SK-N-SH treated with all-trans-retinoic acid at 6 μM for 48 hours (cell line): ENCODE data around the gene UBE2G1.

ENCODE experiments used
- ATAC-seq: fragments of 200-7000 bp; cut with Tn5 transposase; 3 replicates; pipeline ENCODE4 v1.9.1; 2020; ENCODE audit warnings: mild to moderate bottlenecking, moderate library complexity
- ARNTL ChIP-seq: fragments of 450-650 bp; formaldehyde crosslinking; IDR thresholded peaks from 2 replicates; pipeline ENCODE4 v1.5.0; 2020; ENCODE audit warnings: low read depth, mild to moderate bottlenecking, moderate library complexity, borderline replicate concordance
- CSDC2 ChIP-seq: fragments of 250-450 bp; sonication (Bioruptor Pico); IDR thresholded peaks from 2 replicates; pipeline ENCODE4 v1.5.0; 2020; ENCODE audit warnings: mild to moderate bottlenecking, moderate library complexity
- ESRRG ChIP-seq: fragments of 250-450 bp; sonication (Bioruptor Pico); IDR thresholded peaks from 2 replicates; pipeline ENCODE4 v1.6.1; 2021; ENCODE audit warnings: mild to moderate bottlenecking
- GLIS3 ChIP-seq: fragments of 250-450 bp; sonication (Bioruptor Pico); IDR thresholded peaks from 2 replicates; pipeline ENCODE4 v1.5.0; 2020; ENCODE audit warnings: mild to moderate bottlenecking, moderate library complexity
- ISL1 ChIP-seq: fragments of 250-450 bp; sonication (Bioruptor Pico); IDR thresholded peaks from 2 replicates; pipeline ENCODE4 v2.1.2; 2022; ENCODE audit warnings: mild to moderate bottlenecking, moderate library complexity
- OSR1 ChIP-seq: fragments of 250-450 bp; sonication (Bioruptor Pico); IDR thresholded peaks from 2 replicates; pipeline ENCODE4 v1.8.0; 2022; ENCODE audit warnings: moderate library complexity, mild to moderate bottlenecking, inconsistent platforms
- PPARA ChIP-seq: fragments of 250-450 bp; sonication (Bioruptor Pico); IDR thresholded peaks from 2 replicates; pipeline ENCODE4 v1.5.0; 2020; ENCODE audit warnings: mild to moderate bottlenecking, borderline replicate concordance
- RARB ChIP-seq: fragments of 250-450 bp; sonication (Bioruptor Pico); IDR thresholded peaks from 2 replicates; pipeline ENCODE4 v1.8.0; 2021; ENCODE audit warnings: mild to moderate bottlenecking, moderate library complexity
- SNAI2 ChIP-seq: fragments of 250-450 bp; sonication (Bioruptor Pico); IDR thresholded peaks from 2 replicates; pipeline ENCODE4 v1.5.0; 2020; ENCODE audit warnings: mild to moderate bottlenecking, moderate library complexity
- TCF4 ChIP-seq: fragments of 250-450 bp; sonication (Bioruptor Pico); IDR thresholded peaks from 2 replicates; pipeline ENCODE4 v1.8.0; 2021; ENCODE audit warnings: mild to moderate bottlenecking, moderate library complexity, borderline replicate concordance
- TOX ChIP-seq: fragments of 250-450 bp; sonication (Bioruptor Pico); IDR thresholded peaks from 2 replicates; pipeline ENCODE4 v1.8.0; 2021; ENCODE audit warnings: mild to moderate bottlenecking, moderate library complexity, borderline replicate concordance
- ZC3H10 ChIP-seq: fragments of 250-450 bp; sonication (Bioruptor Pico); IDR thresholded peaks from 2 replicates; pipeline ENCODE4 v1.5.1; 2021; ENCODE audit warnings: mild to moderate bottlenecking, moderate library complexity
- ZFP3 ChIP-seq: fragments of 250-450 bp; sonication (Bioruptor Pico); IDR thresholded peaks from 2 replicates; pipeline ENCODE4 v1.5.0; 2020; ENCODE audit warnings: mild to moderate bottlenecking, moderate library complexity
- ZFP30 ChIP-seq: fragments of 450-650 bp; formaldehyde crosslinking; IDR thresholded peaks from 2 replicates; pipeline ENCODE4 v1.5.0; 2022; ENCODE audit warnings: mild to moderate bottlenecking, moderate library complexity
- ZNF565 ChIP-seq: fragments of 450-650 bp; formaldehyde crosslinking; conservative IDR thresholded peaks from 2 replicates; pipeline ENCODE4 v1.5.0; 2020; ENCODE audit warnings: low read depth, mild to moderate bottlenecking, moderate library complexity
- ZNF70 ChIP-seq: fragments of 450-650 bp; formaldehyde crosslinking; IDR thresholded peaks from 2 replicates; pipeline ENCODE4 v1.5.0; 2020; ENCODE audit warnings: mild to moderate bottlenecking, moderate library complexity
- ZNF8 ChIP-seq: fragments of 450-650 bp; formaldehyde crosslinking; IDR thresholded peaks from 2 replicates; pipeline ENCODE4 v1.5.0; 2020; ENCODE audit warnings: mild to moderate bottlenecking, moderate library complexity
- TF ChIP-seq, protein P1 (sequence below): fragments of 250-450 bp; sonication (Bioruptor Pico); IDR thresholded peaks from 2 replicates; pipeline ENCODE4 v1.8.0; 2020; ENCODE audit warnings: mild to moderate bottlenecking, moderate library complexity, borderline replicate concordance
- TF ChIP-seq, protein P2 (sequence below): fragments of 250-450 bp; sonication (Bioruptor Pico); IDR thresholded peaks from 2 replicates; pipeline ENCODE4 v1.8.0; 2021; ENCODE audit warnings: low read depth, mild to moderate bottlenecking, moderate library complexity, borderline replicate concordance
- TF ChIP-seq, protein P3 (sequence below): fragments of 250-450 bp; sonication (Bioruptor Pico); IDR thresholded peaks from 2 replicates; pipeline ENCODE4 v1.5.0; 2020; ENCODE audit warnings: mild to moderate bottlenecking, moderate library complexity
- TF ChIP-seq, protein P4 (sequence below): fragments of 250-450 bp; sonication (Bioruptor Pico); IDR thresholded peaks from 2 replicates; pipeline ENCODE4 v1.5.1; 2021; ENCODE audit warnings: mild to moderate bottlenecking, moderate library complexity

UBE2G1 gene

DNA sequence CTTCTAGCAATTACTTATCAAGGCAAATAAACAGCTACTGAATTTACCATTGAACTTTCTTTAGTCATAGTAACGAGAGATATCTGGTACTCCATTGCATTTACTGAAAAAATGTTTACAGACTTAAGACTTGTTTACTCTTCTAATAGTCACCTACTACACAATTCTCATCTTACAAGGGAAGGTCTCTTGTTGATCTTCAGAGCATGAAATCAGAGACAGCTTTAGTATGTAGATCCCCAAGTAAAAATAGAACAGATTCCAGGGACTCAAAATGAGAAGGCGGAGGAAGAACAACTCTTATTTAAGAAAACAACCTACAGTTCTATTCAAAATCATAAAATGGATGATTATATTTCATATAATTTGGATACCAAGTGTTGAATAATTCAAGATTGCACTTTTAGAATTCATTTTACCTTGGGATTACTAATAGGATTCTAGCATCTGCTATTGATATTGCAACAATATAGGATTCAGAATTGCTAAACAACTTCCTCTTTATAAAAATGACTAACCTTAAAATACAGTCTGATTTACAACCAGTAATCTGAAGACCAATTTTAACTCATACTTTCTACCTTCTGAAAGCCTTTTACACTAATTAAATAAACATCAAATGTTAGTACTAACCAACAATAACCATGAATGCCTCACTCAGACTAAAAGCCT is 20.8 kb downstream of the UBE2G1 start:
- no peak for TF ChIP-seq ZNF70 (CRISPR knock-in tag)
- TF ChIP-seq ZNF8, result no peak
- TF ChIP-seq, protein P1, sequence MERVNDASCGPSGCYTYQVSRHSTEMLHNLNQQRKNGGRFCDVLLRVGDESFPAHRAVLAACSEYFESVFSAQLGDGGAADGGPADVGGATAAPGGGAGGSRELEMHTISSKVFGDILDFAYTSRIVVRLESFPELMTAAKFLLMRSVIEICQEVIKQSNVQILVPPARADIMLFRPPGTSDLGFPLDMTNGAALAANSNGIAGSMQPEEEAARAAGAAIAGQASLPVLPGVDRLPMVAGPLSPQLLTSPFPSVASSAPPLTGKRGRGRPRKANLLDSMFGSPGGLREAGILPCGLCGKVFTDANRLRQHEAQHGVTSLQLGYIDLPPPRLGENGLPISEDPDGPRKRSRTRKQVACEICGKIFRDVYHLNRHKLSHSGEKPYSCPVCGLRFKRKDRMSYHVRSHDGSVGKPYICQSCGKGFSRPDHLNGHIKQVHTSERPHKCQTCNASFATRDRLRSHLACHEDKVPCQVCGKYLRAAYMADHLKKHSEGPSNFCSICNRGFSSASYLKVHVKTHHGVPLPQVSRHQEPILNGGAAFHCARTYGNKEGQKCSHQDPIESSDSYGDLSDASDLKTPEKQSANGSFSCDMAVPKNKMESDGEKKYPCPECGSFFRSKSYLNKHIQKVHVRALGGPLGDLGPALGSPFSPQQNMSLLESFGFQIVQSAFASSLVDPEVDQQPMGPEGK (CRISPR knock-in tag), result no peak
- TF ChIP-seq, protein P2, sequence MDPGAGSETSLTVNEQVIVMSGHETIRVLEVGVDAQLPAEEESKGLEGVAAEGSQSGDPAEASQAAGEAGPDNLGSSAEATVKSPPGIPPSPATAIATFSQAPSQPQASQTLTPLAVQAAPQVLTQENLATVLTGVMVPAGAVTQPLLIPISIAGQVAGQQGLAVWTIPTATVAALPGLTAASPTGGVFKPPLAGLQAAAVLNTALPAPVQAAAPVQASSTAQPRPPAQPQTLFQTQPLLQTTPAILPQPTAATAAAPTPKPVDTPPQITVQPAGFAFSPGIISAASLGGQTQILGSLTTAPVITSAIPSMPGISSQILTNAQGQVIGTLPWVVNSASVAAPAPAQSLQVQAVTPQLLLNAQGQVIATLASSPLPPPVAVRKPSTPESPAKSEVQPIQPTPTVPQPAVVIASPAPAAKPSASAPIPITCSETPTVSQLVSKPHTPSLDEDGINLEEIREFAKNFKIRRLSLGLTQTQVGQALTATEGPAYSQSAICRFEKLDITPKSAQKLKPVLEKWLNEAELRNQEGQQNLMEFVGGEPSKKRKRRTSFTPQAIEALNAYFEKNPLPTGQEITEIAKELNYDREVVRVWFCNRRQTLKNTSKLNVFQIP, result no peak
- no peak for TF ChIP-seq SNAI2 (CRISPR knock-in tag)
- TF ChIP-seq TOX (CRISPR knock-in tag), result no peak
- TF ChIP-seq ZFP3 (CRISPR knock-in tag), result no peak
- no peak for TF ChIP-seq ESRRG (CRISPR knock-in tag)
- no peak for TF ChIP-seq ZC3H10 (CRISPR knock-in tag)
- TF ChIP-seq, protein P3, sequence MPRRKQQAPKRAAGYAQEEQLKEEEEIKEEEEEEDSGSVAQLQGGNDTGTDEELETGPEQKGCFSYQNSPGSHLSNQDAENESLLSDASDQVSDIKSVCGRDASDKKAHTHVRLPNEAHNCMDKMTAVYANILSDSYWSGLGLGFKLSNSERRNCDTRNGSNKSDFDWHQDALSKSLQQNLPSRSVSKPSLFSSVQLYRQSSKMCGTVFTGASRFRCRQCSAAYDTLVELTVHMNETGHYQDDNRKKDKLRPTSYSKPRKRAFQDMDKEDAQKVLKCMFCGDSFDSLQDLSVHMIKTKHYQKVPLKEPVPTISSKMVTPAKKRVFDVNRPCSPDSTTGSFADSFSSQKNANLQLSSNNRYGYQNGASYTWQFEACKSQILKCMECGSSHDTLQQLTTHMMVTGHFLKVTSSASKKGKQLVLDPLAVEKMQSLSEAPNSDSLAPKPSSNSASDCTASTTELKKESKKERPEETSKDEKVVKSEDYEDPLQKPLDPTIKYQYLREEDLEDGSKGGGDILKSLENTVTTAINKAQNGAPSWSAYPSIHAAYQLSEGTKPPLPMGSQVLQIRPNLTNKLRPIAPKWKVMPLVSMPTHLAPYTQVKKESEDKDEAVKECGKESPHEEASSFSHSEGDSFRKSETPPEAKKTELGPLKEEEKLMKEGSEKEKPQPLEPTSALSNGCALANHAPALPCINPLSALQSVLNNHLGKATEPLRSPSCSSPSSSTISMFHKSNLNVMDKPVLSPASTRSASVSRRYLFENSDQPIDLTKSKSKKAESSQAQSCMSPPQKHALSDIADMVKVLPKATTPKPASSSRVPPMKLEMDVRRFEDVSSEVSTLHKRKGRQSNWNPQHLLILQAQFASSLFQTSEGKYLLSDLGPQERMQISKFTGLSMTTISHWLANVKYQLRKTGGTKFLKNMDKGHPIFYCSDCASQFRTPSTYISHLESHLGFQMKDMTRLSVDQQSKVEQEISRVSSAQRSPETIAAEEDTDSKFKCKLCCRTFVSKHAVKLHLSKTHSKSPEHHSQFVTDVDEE (CRISPR knock-in tag), result no peak
- no peak for TF ChIP-seq RARB (CRISPR knock-in tag)
- no peak for TF ChIP-seq OSR1 (CRISPR knock-in tag)
- TF ChIP-seq, all 23 proteins: peak for 0
- no peak for ATAC-seq

DNA sequence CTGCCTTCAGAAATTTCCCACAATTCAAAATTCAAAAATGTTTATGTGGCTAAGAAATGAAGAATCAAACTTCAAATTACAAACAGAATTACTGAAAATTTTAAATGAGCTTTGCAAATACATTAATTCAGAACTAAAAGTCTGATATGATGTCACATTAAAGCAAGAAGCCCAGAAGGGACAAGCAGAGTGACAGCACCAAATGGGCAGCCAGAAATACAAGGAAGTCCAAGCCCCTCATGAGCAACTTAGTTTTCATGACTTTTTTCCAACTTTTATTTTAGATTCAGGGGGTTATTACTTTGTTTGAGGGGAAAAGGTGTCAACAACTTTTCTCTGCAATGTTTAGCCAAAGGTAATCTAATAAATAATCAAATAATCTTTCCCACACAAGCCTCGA is 21.5 kb downstream of the UBE2G1 start:
- TF ChIP-seq SNAI2 (CRISPR knock-in tag), result no peak
- no peak for ATAC-seq

DNA sequence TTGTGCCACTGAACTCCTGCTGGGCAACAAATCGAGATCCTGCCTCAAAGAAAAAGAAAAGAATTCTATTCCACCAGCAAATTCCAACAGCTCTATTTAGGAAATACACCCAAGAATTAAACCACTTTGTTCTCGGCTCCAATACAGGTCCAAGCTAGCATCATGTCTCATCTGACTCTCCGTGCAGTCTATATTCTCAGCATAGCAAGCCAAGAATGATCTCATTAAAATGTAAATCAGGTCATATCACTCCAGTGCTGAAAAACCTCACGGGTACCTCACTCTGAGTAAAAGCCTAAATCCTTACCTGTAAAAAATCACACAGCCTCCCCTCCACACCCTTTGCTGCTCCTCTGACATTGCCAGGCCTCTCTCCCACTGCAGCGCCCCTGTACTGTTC is 23.9 kb downstream of the UBE2G1 start:
- ATAC-seq, result no peak
- no peak for TF ChIP-seq OSR1 (CRISPR knock-in tag)
- TF ChIP-seq, protein P3 (CRISPR knock-in tag), result no peak
- TF ChIP-seq PPARA, result no peak
- no peak for TF ChIP-seq ZNF565 (CRISPR knock-in tag)
- no peak for TF ChIP-seq CSDC2 (CRISPR knock-in tag)
- no peak for TF ChIP-seq ZFP3 (CRISPR knock-in tag)
- TF ChIP-seq TOX (CRISPR knock-in tag), result no peak
- no peak for TF ChIP-seq SNAI2 (CRISPR knock-in tag)
- TF ChIP-seq ESRRG (CRISPR knock-in tag), result no peak

DNA sequence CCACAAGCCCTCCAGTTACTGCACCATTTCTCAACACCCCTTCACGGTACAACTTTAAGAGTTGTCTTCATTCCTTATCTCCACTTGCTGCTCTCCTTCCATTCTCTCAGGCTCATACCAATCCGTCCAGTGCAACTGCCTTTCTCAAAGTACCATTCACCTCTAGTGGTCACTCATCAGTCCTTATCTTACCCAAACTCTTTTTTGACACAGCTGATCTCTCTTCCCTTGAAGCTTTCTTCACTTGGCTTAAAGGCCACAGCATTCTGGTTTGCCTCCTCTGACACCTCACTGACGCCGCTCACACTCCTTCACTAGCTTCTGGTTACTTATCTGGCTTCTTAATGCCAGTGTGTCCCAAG is 24.9 kb downstream of the UBE2G1 start:
- no peak for TF ChIP-seq ZFP30 (CRISPR knock-in tag)
- no peak for TF ChIP-seq ARNTL
- no peak for TF ChIP-seq SNAI2 (CRISPR knock-in tag)
- no peak for TF ChIP-seq TOX (CRISPR knock-in tag)
- no peak for TF ChIP-seq GLIS3 (CRISPR knock-in tag)
- TF ChIP-seq PPARA, result no peak
- TF ChIP-seq ESRRG (CRISPR knock-in tag), result no peak
- no peak for TF ChIP-seq ISL1 (CRISPR knock-in tag)
- no peak for TF ChIP-seq ZNF8
- TF ChIP-seq ZNF70 (CRISPR knock-in tag), result no peak
- no peak for TF ChIP-seq TCF4
- no peak for TF ChIP-seq OSR1 (CRISPR knock-in tag)
- TF ChIP-seq, protein P4, sequence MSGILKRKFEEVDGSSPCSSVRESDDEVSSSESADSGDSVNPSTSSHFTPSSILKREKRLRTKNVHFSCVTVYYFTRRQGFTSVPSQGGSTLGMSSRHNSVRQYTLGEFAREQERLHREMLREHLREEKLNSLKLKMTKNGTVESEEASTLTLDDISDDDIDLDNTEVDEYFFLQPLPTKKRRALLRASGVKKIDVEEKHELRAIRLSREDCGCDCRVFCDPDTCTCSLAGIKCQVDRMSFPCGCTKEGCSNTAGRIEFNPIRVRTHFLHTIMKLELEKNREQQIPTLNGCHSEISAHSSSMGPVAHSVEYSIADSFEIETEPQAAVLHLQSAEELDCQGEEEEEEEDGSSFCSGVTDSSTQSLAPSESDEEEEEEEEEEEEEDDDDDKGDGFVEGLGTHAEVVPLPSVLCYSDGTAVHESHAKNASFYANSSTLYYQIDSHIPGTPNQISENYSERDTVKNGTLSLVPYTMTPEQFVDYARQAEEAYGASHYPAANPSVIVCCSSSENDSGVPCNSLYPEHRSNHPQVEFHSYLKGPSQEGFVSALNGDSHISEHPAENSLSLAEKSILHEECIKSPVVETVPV (CRISPR knock-in tag), result no peak
- TF ChIP-seq RARB (CRISPR knock-in tag), result no peak
- no peak for TF ChIP-seq ZFP3 (CRISPR knock-in tag)
- peak; percentile 21; the same call in 2 of the 3 replicates for ATAC-seq
